Activated naive CD4-positive, alpha-beta T cell treated with anti-CD3 and anti-CD28 coated beads, Interleukin-2, amount 50 U/mL, for 72 hours (primary cell): ENCODE results near the gene NEURL1. TPM values are rescaled to one million over a fixed set of nuclear protein-coding genes. Genes with fewer than 3 reads are reported as not detected.

ENCODE experiments used
- ATAC-seq, 2 donors: fragments of 150-1000 bp; cut with Tn5 transposase; 2 replicates each; pipeline ENCODE4 v1.10.0; 2021; ENCODE audit warnings: mild to moderate bottlenecking in 2 of 2, moderate library complexity in 2 of 2
- DNase-seq, 2 donors: peaks; one replicate each; pipeline ENCODE4 v3.0.0; 2021 to 2022; ENCODE audit warnings: low spot score in 2 of 2
- H3K27ac Mint-ChIP-seq, 2 donors: one replicate each; pipeline ENCODE4 v1.8.0; 2022; ENCODE audit warnings: mild to moderate bottlenecking in 2 of 2, mixed read lengths in 2 of 2
- H3K36me3 Mint-ChIP-seq, 2 donors: one replicate each; pipeline ENCODE4 v1.8.0; 2022; ENCODE audit warnings: mixed read lengths in 2 of 2
- H3K9me3 Mint-ChIP-seq, 2 donors: one replicate each; pipeline ENCODE4 v1.8.0; 2022; ENCODE audit warnings: mixed read lengths in 2 of 2
- total RNA-seq, 2 donors: library from RNA; stranded (reverse); gene quantifications; one replicate each; pipeline ENCODE4 v1.2.3, GENCODE V29; 2022

Gene NEURL1, protein sequence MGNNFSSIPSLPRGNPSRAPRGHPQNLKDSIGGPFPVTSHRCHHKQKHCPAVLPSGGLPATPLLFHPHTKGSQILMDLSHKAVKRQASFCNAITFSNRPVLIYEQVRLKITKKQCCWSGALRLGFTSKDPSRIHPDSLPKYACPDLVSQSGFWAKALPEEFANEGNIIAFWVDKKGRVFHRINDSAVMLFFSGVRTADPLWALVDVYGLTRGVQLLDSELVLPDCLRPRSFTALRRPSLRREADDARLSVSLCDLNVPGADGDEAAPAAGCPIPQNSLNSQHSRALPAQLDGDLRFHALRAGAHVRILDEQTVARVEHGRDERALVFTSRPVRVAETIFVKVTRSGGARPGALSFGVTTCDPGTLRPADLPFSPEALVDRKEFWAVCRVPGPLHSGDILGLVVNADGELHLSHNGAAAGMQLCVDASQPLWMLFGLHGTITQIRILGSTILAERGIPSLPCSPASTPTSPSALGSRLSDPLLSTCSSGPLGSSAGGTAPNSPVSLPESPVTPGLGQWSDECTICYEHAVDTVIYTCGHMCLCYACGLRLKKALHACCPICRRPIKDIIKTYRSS
- total RNA-seq: 1 to 10 TPM in 1 of 2 donors, under 1 TPM in 1; 0.87 to 2.4 TPM

DNA sequence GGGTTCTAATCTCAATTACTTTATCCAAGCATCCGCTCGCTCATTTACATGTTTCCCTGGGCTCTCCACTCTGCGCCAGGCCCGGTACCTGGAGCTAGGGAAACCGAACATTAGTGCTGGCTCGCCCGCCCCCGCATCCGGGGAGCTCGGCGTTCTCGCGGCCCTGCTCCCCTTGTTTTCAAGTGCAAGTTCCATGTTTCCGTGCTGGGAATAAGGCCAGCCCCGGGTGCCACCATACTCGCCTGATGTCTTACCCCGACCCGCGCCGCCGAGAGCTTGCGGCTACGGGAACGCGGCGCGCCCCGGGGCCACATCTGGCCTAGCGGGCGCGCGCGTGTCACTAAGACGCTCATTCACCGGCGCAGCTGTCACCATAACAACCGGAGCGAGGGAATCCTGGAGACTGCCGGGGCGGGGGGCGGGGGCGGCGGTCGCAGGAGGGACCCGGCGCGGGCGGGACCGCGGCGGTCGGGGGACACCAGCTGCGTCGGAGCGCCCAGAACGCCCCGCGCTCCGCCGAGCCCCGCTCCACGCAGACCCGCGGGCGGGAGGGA is at the start of gene NEURL1:
NEURL1 (plus strand) TSS at position 344 of the 554 bp plus-strand sequence. CDS start 683 bp downstream, outside the sequence.
- H3K36me3 Mint-ChIP-seq: peaks cover 0 to 4% of the 10 kb centered on the region in 2 donors
- ATAC-seq (peak; percentile 21 to 26), DNase-seq (no peak)
- no peaks in the 10 kb centered on the region for H3K9me3 Mint-ChIP-seq
- peak within 1 kb of the TSS in 1 of 2 donors; percentile 46 for H3K27ac Mint-ChIP-seq

DNA sequence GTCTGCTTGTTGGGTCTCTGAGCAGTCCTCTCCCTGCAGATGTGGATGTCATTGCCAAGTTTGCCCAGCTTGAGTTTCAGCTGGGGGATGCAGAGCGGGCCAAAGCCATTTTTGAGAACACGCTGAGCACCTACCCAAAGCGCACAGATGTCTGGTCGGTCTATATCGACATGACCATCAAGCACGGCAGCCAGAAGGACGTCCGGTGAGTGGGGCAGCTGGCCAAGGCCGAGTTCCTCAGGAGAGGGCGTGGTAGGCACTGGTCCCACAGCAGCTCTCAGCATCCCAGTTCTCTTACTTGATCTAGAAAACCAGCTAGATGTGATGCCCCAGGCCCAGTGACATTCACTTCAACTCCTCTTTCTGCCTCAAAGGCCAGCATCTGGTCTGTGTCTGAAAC is 49.0 kb upstream of the NEURL1 start:
- Mint-ChIP-seq H3K27ac (peak overlapping the region in 1 of 2 donors; percentile 85), H3K36me3 (peaks cover 12 to 15% of the 10 kb centered on the region in 2 donors), H3K9me3 (no peaks in the 10 kb centered on the region)
- ATAC-seq (no peak), DNase-seq (no peak)

DNA sequence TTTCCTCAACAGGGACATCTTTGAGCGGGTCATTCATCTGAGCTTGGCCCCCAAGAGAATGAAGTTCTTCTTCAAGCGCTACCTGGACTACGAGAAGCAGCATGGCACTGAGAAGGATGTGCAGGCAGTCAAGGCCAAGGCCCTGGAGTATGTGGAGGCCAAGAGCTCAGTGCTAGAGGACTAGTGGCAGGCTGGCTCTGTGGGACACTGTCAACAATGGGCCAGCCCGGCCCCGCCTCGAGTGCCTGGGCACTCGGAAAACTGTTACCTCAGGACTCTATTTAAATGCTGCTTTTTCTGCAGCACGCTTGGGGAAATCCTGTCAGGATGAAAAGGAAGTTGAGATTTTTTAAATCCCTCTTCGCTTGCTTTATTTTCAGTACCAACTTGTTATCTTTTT is 48.1 kb upstream of the NEURL1 start:
- DNase-seq (no peak), ATAC-seq (no peak)
- Mint-ChIP-seq H3K27ac (no peak overlapping the region), H3K36me3 (peaks cover 6 to 15% of the 10 kb centered on the region in 2 donors), H3K9me3 (no peaks in the 10 kb centered on the region)

DNA sequence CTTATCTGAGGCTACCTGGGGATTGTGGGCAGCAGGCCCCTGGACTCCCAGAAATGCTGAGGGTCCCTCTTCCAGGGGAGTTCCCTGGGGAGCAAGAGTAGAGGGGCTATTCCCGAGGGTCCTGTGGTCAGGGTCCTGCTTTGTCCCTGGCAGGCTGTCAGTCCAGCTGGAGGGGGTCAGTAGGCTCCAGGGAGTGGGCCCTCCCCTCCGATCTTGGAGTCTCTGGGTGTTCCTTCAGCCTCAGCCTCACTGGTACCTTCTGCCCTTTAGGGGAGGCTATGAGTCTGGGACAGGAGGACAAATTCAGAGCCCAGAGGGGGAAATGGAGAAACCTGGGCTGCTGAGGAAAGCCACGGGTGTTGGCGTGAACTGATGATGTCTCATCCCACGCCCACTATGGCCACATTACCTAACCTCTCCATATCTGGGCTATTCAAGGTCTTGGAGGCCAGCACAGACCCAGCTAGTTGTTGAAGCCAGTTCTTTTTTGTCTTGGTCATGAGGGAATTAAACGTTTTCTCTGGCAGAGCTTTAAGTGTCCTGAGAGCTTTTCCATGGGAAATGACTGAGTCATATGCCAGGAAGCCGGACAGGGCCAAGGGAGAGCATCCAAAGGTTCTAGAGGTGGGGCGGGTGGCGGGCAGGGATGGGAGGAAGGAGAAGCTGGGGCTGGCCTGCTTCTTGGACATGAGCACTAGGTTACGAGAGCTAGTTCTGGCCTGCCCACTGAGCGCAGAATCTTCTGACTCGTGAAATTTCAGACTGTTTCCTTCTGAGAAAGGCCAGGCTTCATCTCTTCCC is 47.5 kb upstream of the NEURL1 start:
- ATAC-seq (no peak), DNase-seq (no peak)
- Mint-ChIP-seq H3K9me3 (no peaks in the 10 kb centered on the region), H3K36me3 (peaks cover 6 to 15% of the 10 kb centered on the region in 2 donors), H3K27ac (peak overlapping the region in 1 of 2 donors; percentile 53)

DNA sequence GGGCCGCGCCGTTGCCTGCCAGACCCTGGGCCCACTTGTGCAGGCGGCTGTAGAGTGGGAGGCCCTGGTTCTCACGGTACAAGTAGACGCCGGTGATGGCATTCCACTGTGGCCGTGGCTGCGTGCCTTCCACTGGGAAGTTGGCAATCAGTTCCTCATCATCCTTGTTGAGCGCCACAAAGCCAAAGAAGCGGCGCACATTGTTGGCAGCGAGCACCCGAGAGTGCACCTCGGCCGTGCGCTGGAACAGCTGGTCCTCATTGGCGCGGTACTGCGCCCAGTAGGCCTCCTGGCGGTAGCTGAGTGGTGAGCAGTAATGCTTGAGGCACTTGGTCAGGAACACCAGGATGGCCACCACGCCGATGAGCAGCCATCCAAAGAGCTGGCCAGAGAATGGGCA is 46.3 kb upstream of the NEURL1 start:
- ATAC-seq (no peak), DNase-seq (no peak)
- no peaks in the 10 kb centered on the region for H3K9me3 Mint-ChIP-seq
- H3K36me3 Mint-ChIP-seq: peaks cover 6 to 10% of the 10 kb centered on the region in 2 donors
- H3K27ac Mint-ChIP-seq: no peak overlapping the region

DNA sequence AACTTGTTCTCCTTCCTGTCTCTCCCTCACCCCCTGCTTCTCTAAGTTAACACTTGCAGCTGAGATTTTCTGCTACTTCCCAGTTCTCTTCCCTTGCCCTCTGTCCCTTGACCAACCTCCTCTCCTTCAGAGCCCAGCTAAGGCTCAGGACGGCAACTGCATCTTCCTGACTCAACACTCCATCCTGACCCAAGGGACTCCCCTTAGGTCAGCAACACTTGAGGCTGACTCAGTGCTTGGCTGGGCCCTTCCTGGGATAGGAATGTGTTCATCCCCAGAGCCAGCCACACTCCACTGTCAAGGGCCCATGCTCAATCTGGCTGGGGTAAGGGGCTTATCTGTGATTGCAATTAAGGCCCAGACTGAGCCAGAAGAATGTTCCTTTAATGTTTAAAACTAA is 44.8 kb upstream of the NEURL1 start:
- Mint-ChIP-seq H3K36me3 (peaks cover 6% of the 10 kb centered on the region in 2 donors), H3K9me3 (no peaks in the 10 kb centered on the region), H3K27ac (peak overlapping the region in 1 of 2 donors; percentile 4)
- DNase-seq: no peak
- no peak for ATAC-seq

DNA sequence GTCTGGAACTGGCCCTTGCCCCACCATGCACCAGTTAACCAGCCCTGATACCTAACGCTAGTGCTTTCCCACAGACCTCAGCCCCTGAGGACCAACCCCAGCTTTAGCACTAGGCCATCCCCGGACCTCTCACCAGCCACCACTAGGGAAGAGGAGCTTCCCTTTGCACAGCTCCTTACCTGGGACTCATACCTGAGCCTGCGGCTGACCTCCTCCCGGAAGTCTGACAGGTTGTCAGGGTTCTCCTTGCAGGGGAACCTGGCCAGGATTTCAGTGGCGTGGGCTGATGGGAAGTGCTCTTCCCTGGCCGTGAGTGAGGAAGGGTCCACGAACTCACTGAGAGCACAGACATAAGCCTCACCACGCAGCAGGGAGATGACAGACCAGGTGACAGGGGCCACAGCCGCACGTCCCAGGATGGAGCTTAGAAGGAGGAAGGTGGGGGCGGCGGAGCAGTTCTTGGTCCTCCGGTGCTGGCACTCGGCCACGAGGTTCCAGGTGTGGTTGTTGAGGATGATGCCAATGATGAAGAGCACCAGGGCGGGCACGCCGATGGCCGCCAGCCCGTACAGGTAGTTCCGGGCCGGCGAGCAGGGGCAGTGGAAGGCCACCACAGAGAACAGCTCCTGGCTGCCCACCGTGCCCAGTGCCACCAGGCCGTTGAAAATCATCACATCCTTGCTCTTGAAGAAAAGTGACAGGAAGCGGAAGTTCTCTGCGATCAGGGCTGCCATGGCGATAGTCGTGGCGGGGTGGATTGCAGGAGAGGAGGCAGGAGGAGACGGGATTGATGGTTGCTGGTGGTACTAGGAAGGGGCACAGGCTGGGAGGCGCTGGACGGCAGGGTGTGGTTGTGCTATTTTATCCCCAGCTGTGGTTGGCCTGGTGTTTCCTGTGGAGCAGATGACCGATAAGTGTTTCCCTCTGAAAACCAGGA is 44.0 kb upstream of the NEURL1 start:
- peaks cover 0 to 6% of the 10 kb centered on the region in 2 donors for H3K36me3 Mint-ChIP-seq
- peak overlapping the region; percentile 4 to 78 for H3K27ac Mint-ChIP-seq
- ATAC-seq: no peak
- no peak for DNase-seq
- H3K9me3 Mint-ChIP-seq: no peaks in the 10 kb centered on the region

DNA sequence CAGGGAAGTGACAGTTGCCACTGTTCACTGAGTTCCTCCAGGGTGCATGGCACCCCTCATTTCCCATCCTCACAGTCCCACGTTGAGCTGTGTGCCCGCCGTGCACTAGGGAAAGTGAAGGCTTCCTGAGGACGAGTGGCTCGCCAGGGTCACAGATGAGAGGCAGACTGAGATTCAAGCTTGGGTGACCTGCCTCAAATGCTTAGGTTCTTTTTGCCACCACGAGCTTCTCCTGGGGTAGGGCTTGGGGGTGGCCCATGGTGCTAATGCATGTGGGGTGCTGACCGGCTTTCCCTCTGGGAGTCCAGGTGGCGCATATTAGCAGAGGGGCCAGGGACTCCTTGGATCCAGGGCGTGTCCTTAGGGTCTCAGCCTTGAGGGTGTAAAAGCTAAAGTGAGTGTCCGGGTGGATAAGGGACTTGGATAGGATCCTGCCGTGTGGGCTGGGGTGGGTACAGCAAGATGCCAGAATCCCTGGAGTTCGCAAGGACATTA is 43.3 kb upstream of the NEURL1 start:
- Mint-ChIP-seq H3K9me3 (no peaks in the 10 kb centered on the region), H3K36me3 (peaks cover 0 to 6% of the 10 kb centered on the region in 2 donors), H3K27ac (no peak overlapping the region)
- ATAC-seq: no peak
- no peak for DNase-seq

DNA sequence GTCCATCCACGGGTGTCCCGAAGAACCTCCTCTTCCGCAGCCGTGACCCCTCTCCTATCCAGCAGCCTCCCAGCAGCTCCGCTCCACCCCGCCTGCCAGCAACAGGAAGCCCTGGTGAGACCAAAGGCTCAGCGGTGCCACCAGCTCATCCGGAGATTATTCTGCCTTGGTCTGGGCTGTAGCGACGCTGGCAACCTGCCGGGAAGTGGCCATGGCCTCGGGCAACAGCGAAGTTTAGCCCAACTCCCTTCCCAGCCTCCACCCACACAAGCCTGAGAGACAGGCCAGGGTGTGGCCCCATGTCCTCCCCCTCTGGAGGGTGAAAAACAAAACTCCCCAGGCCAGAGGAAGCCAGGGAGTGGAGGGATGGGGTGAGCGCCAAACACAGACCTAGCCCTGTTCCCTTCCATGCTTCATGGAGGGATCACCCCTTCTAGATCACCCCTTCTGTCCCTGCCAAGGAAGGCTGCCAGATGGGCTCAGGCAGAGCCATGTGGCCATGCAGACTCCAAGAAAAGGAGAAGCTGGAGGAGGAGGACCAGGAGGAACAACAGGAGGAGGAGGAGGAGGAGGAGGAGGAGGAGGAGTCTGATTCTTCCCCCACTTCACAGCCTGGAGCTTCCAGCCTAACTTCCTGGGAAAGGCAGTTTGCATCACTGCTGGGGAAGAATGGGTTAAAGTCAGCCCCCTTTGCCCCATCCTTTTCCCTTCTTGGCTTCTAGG is 42.3 kb upstream of the NEURL1 start:
- DNase-seq: peak; percentile 42 to 65
- peak; percentile 59 to 77 for ATAC-seq
- Mint-ChIP-seq H3K9me3 (no peaks in the 10 kb centered on the region), H3K36me3 (peaks cover 0 to 6% of the 10 kb centered on the region in 2 donors), H3K27ac (peak overlapping the region in 1 of 2 donors; percentile 78)

DNA sequence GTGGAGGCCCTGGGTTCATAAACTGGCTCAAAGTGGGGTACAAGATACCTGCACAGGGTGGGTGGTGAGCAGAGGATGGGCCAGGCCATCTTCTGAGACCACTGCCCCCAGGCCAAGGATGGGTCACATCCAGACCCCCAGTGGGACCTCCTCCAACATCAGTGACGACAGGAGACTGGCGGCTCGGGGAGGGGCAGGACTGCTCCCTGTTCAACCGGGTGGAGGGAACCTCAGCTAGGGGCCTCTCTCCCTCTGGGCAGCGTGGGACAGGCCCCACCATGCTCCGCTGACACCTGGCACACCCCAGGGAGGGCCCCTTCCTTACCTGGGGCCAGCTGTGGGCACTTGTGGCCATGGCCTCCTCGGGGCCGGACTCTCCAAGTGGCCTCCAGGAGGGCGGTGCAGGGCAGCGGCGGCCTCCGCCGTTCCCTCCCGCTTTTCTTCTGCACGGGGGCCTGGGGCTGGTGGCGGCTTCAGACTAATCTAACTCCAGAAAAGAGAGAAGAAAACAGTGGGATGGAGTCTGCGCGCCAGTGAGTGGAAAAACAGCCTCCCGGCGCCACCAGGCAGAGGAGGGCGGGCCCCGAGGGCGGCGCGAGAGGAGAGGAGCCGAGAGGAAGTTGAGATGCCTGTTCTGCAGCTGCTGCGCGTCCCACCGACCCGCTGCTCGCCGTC is 41.5 kb upstream of the NEURL1 start, which contains the start of gene CALHM2:
CALHM2 (minus strand) TSS at position 540 of the 675 bp plus-strand sequence. CDS start 2,429 bp downstream, outside the sequence.
- peak; percentile 73 to 76 for ATAC-seq

DNA sequence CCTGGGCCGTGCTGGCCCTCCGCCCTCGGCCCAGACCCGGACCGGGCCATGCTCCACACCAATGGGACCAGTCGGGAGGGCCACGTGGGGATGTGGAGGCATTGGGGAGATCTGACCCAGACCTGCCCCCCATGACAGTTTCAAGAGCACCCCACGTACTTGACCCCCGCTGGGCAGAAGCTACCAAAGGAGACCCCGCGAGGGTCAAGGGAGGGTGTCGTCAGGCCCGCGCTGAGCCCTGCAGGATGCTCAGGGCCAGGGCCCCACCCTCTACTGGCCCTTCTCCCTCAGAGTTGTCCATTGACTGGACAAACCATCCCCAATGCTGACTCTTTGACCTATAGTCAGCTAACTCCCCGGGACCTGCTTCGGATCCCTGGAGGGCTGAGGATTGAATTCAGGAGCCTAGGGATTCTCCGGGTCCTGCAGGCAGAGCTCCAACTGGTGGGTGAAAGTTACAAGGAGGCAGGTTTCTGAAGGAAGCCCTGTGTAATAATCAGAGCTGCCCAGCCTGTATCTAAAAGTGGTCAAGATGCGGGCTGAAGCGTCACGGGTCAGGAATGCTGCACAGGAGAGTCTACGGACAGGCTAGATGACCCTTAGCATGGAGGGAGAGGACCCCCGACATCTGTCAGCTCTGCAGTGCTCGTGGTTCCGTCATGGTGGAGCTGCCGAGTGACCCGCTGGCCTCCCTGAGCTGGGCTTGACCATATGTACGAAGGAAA is 40.8 kb upstream of the NEURL1 start:
- ATAC-seq (no peak), DNase-seq (no peak)
- peak overlapping the region in 1 of 2 donors; percentile 78 for H3K27ac Mint-ChIP-seq

More for the DNA sequence above, 41.5 kb upstream of the NEURL1 start, which contains the start of gene CALHM2:
- peak; percentile 67 to 68 for DNase-seq
- peaks cover 0 to 6% of the 10 kb centered on the region in 2 donors for H3K36me3 Mint-ChIP-seq
- H3K27ac Mint-ChIP-seq: peak within 1 kb of the TSS; percentile 60 to 78
- H3K9me3 Mint-ChIP-seq: no peaks in the 10 kb centered on the region

DNA sequence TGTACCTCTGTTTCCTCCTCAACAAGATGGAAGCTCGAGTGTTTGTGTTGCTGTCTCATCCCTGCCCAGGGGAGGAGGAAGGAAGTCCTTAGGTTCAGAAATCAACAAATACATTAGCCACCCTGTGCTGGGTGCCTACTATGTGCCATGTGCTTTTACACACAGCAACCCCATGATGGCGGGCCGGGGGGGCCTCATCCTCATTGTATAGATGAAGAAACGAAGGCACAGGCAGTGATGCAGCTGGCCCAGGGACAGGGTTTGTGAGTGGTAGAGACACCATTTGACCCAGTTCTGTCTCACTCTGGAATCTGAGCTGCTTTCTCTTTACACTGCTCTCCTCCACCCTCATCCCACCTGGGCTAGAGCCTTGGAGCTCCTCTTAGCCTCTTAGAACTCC is 39.5 kb upstream of the NEURL1 start:
- H3K27ac Mint-ChIP-seq: no peak overlapping the region
- H3K36me3 Mint-ChIP-seq: peaks cover 0 to 6% of the 10 kb centered on the region in 2 donors
- DNase-seq (no peak), ATAC-seq (no peak)
- H3K9me3 Mint-ChIP-seq: no peaks in the 10 kb centered on the region

More for the DNA sequence above, 40.8 kb upstream of the NEURL1 start:
- peaks cover 0 to 6% of the 10 kb centered on the region in 2 donors for H3K36me3 Mint-ChIP-seq
- no peaks in the 10 kb centered on the region for H3K9me3 Mint-ChIP-seq

DNA sequence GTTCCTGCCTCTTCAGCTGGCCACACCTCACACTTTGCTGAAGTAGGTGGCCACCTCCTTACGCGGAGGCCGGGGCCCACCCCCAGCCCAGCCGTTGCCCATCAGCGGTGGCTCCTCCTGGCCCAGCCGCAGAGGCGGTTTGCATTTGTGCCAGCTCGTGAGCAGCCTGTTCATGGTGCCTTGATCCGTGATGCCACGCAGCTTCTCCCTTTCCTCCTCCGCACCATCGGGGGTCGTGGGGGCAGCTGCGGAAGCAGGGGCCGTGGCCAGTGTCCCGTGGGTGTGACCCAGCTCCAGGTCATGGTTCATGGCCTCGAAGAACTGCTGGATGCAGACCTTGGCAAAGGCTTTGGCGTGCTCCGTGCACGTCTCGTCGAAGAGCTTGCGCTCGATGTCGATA is 38.3 kb upstream of the NEURL1 start:
- Mint-ChIP-seq H3K9me3 (no peaks in the 10 kb centered on the region), H3K36me3 (no peaks in the 10 kb centered on the region), H3K27ac (no peak overlapping the region)
- DNase-seq (no peak), ATAC-seq (no peak)
